GM18499 (cell line): ENCODE measurements around the gene HBE1.

Experiments
- ATAC-seq: cut with Tn5 transposase; IDR thresholded peaks from one replicate; pipeline ENCODE4 v1.9.1; 2021; ENCODE audit warnings: moderate number of reproducible peaks; ENCODE audit not compliant: insufficient read depth, unreplicated experiment

HBE1 gene

DNA sequence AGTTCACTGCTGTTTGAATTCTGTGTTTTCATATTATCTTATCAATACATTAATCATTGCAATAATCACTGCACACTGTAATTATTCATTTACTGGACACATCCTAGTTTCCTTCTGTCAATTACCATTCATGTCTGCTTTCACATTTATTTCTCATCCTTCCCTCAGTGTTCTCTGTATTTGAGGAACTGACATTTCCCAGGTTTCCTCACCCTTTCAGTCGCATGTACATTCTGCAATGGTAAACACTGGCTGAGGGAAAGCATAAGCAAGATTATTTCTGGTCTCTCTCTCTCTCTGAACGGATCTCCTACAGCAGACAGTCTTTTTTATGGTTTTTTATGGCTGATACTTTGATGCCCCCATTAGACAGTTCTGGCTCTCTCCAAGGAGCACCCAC, 31.3 kb downstream of the HBE1 start:
- no peak for ATAC-seq

- ATAC-seq = no peak
These were observed 32.3 kb downstream of the HBE1 start for GRCh38 chr11:5237420-5237819.

DNA sequence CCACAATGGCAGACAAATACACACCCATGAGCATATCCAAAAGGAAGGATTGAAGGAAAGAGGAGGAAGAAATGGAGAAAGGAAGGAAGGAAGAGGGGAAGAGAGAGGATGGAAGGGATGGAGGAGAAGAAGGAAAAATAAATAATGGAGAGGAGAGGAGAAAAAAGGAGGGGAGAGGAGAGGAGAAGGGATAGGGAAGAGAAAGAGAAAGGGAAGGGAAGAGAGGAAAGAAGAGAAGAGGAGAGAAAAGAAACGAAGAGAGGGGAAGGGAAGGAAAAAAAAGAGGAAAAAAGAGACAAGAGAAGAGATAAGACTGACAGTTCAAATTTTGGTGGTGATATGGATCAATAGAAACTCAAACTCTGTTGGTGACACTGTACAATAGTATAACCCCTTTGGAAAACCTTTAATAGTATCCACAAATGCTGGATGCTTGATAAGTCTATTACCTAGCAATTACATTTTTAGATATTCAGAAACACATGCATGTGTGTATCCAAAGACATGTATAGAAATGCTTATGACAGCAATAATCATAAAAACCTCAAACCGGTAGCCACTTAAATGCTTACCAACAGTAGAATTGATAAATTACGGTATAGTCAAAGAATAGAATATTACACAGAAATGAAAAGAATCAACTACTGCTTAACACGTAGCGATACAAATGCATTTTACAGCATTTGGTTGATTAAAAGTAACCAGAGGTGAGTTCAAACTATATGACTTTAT, 34.2 kb downstream of the HBE1 start:
- ATAC-seq = no peak

- ATAC-seq = peak; percentile 79
These were observed 35.3 kb downstream of the HBE1 start, which contains the start of gene HBD for GRCh38 chr11:5234381-5234834. Gene HBD (minus strand): TSS chr11:5234483. CDS start chr11:5234433, 50 bp downstream.

DNA sequence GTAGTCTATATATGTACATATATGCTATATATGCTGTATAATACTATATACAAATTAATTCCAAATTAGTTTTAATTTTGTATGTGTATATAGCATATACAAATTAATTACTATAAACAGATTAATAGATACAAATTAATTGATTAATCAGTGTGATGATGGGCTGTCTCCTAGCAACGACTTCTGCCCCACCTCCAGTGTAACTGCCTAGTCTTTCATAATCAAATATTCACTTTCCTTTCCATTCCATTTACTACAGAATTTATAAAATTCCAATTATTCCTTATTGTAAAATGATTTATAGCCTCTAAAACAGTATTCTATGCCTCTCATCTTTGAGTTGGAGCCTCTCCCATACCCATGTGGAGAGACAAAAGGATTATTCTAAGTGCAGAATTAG, 36.4 kb downstream of the HBE1 start:
- no peak for ATAC-seq

DNA sequence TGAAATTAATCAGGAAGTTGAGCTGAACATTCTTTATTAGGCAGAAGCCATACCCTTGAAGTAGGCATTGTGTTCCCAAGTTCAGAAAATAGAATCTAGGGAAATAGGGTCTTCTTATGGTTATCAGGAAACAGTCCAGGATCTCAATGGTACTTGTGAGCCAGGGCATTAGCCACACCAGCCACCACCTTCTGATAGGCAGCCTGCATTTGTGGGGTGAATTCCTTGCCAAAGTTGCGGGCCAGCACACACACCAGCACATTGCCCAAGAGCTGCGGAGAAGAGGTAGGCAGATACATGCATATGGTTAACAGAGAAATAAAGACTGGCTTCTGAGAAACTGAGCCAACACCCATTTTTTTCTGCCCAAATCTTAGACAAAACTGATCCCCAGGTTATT, 36.9 kb downstream of the HBE1 start:
- ATAC-seq = no peak

- no peak for ATAC-seq
These were observed 37.6 kb downstream of the HBE1 start for GRCh38 chr11:5232176-5232575.

- ATAC-seq = no peak
These were observed 38.6 kb downstream of the HBE1 start for GRCh38 chr11:5231111-5231510.

- ATAC-seq = no peak
These were observed 39.5 kb downstream of the HBE1 start for GRCh38 chr11:5230266-5230665.

- no peak for ATAC-seq
These were observed 39.9 kb downstream of the HBE1 start for GRCh38 chr11:5229796-5230195.

DNA sequence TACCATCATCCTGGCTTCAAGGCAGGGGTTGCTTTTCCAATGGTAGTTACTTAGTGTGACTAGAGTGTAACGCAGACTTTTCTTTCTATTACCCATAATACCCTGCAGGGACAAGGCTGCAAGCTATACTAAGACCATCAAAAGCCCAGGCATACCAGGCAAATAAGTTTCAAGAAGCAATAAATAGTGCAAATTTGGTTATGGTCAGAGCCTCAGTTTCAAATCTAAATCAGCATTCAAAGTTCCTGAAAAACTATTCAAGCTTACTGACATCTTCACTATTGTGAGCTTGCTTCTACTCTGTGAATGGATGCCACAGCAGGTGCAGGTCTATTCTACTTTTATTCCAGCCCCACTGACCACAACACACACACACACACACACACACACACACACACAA, 40.4 kb downstream of the HBE1 start:
- no peak for ATAC-seq

- no peak for ATAC-seq
These were observed 41.6 kb downstream of the HBE1 start for GRCh38 chr11:5228124-5228523.

GRCh38 chr11:5227681-5228080, 42.1 kb downstream of the HBE1 start:
- ATAC-seq = no peak

DNA sequence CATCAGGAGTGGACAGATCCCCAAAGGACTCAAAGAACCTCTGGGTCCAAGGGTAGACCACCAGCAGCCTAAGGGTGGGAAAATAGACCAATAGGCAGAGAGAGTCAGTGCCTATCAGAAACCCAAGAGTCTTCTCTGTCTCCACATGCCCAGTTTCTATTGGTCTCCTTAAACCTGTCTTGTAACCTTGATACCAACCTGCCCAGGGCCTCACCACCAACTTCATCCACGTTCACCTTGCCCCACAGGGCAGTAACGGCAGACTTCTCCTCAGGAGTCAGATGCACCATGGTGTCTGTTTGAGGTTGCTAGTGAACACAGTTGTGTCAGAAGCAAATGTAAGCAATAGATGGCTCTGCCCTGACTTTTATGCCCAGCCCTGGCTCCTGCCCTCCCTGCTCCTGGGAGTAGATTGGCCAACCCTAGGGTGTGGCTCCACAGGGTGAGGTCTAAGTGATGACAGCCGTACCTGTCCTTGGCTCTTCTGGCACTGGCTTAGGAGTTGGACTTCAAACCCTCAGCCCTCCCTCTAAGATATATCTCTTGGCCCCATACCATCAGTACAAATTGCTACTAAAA, 42.9 kb downstream of the HBE1 start, which contains the start of gene HBB:
TSS of gene HBB (minus strand) at position 340 of the 579 bp plus-strand sequence. CDS start at position 290, 50 bp downstream.
- no peak for ATAC-seq

DNA sequence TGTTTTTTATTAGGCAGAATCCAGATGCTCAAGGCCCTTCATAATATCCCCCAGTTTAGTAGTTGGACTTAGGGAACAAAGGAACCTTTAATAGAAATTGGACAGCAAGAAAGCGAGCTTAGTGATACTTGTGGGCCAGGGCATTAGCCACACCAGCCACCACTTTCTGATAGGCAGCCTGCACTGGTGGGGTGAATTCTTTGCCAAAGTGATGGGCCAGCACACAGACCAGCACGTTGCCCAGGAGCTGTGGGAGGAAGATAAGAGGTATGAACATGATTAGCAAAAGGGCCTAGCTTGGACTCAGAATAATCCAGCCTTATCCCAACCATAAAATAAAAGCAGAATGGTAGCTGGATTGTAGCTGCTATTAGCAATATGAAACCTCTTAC, 44.3 kb downstream of the HBE1 start:
- no peak for ATAC-seq

DNA sequence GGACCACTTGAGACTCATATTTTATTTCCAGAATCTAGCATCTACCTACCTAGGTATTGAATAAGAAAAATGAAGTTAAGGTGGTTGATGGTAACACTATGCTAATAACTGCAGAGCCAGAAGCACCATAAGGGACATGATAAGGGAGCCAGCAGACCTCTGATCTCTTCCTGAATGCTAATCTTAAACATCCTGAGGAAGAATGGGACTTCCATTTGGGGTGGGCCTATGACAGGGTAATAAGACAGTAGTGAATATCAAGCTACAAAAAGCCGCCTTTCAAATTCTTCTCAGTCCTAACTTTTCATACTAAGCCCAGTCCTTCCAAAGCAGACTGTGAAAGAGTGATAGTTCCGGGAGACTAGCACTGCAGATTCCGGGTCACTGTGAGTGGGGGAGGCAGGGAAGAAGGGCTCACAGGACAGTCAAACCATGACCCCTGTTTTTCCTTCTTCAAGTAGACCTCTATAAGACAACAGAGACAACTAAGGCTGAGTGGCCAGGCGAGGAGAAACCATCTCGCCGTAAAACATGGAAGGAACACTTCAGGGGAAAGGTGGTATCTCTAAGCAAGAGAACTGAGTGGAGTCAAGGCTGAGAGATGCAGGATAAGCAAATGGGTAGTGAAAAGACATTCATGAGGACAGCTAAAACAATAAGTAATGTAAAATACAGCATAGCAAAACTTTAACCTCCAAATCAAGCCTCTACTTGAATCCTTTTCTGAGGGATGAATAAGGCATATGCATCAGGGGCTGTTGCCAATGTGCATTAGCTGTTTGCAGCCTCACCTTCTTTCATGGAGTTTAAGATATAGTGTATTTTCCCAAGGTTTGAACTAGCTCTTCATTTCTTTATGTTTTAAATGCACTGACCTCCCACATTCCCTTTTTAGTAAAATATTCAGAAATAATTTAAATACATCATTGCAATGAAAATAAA, 44.9 kb downstream of the HBE1 start:
- ATAC-seq = no peak

DNA sequence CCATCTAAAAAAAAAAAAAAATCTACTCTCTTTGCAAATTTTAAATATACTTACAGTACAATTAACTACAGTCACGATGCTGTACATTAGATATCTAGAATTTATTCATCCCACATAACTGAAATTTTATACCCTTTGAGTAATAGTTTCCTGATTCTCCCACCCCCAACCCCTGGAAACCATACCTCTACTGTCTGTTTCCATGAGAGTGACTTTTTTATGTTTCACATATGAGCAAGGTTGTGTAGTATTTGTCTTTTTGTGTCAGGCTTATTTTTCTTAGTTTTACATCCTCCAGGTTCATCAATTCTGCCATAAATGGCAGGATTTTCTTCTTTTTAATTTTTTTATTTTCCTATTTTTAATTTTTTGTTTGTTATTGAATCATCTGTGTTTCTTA, 46.1 kb downstream of the HBE1 start:
- no peak for ATAC-seq

- ATAC-seq = no peak
These were observed 46.6 kb downstream of the HBE1 start for GRCh38 chr11:5223146-5223545.
